A673 (cell line): ENCODE results near the gene TRAF5.

Source experiments
- CTCF ChIP-seq: fragments of 300-800, 200-600 bp; sonication (generic); conservative IDR thresholded peaks from 2 replicates; pipeline ENCODE4 v1.5.1; 2017; ENCODE audit warnings: low read depth, mild to moderate bottlenecking, antibody characterized with exemption, low read length, moderate library complexity, mixed read lengths
- EZH2 ChIP-seq: fragments of 200-600 bp; sonication (generic); IDR thresholded peaks from 2 replicates; pipeline ENCODE4 v1.6.1; 2017; ENCODE audit warnings: borderline replicate concordance, low read depth, mild to moderate bottlenecking, mixed read lengths, antibody characterized with exemption, low read length; ENCODE audit not compliant: poor library complexity, severe bottlenecking

GRCh38 chr1:211292411-211292810 lies 34.2 kb upstream of the TRAF5 start:
- TF ChIP-seq CTCF (no peak), EZH2 (no peak)
